K562 (cell line): Measurements from ENCODE around the gene RXRB. TPM values are rescaled to one million over a fixed set of nuclear protein-coding genes. Genes with fewer than 3 reads are reported as not detected.

Experiments used
- GATA2 ChIP-seq: sonication (generic); formaldehyde crosslinking; IDR thresholded peaks from 2 replicates; pipeline ENCODE4 v1.4.0; 2020; ENCODE audit warnings: mild to moderate bottlenecking, missing genetic modification reagents
- HDAC6 ChIP-seq: IDR thresholded peaks from 2 replicates; pipeline ENCODE4 v1.6.1; 2012; ENCODE audit warnings: low read depth, mild to moderate bottlenecking, control low read depth, inconsistent platforms, low read length, moderate library complexity
- MCM7 ChIP-seq, 2 experiments: fragments of 450-650 bp; IDR thresholded peaks; 2 replicates each; pipeline ENCODE4 v1.6.1; 2016 to 2018
- WHSC1 ChIP-seq: IDR thresholded peaks from one replicate; pipeline ENCODE4 v1.6.1; 2012; ENCODE audit warnings: low read length, control low read depth, inconsistent platforms
- ZNF23 ChIP-seq: fragments of 250-450 bp; sonication (Bioruptor Pico); IDR thresholded peaks from 2 replicates; pipeline ENCODE4 v1.4.0; 2020; ENCODE audit warnings: mild to moderate bottlenecking
- polyA plus RNA-seq, 8 experiments: library from polyadenylated mRNA; depleted of rRNA in 4 of 8; stranded (reverse) in 5 of 8; unstranded in 3 of 8; fragments of >200 nt; fragmentation: Nextera tagmentation in 2 of 8; fragmentation: Illumina TruSeq in 1 of 8; extraction: Ambion mirVana in 2 of 8; extraction: Trizol in 1 of 8; gene quantifications; 2 replicates each; pipeline versions ENCODE4 v1.2.1 to v1.2.3, GENCODE V29; 2011 to 2014; ENCODE audit warnings: inconsistent platforms in 1 of 8, missing spikeins in 1 of 8
- total RNA-seq, 7 experiments: library from RNA; depleted of rRNA in 6 of 7; stranded (reverse); fragments of >200 nt in 6 of 7; fragmentation: Illumina TruSeq in 2 of 7; extraction: Trizol in 2 of 7; gene quantifications; 2 replicates each; pipeline versions ENCODE4 v1.2.1 to v1.2.3, GENCODE V29; 2011 to 2021; ENCODE audit warnings: low replicate concordance in 1 of 7
- TF ChIP-seq, protein P1 (sequence below): IDR thresholded peaks from 2 replicates; pipeline ENCODE4 v1.6.1; 2012; ENCODE audit warnings: low read depth, low read length, improper control_type of control experiment, borderline replicate concordance
- TF ChIP-seq, protein P2 (sequence below): sonication (generic); formaldehyde crosslinking; IDR thresholded peaks from 2 replicates; pipeline ENCODE4 v1.4.0; 2020; ENCODE audit warnings: mild to moderate bottlenecking, missing genetic modification reagents
- TF ChIP-seq, protein P3 (sequence below): sonication (generic); formaldehyde crosslinking; IDR thresholded peaks from 2 replicates; pipeline ENCODE4 v1.8.1; 2022; ENCODE audit warnings: missing genetic modification reagents

RXRB gene
- total and polyA plus RNA-seq, 9 of the 15 experiments (the other 6 are each of a cell fraction or from before 2014, with no cell fraction given), result 0.76 to 35.5 (median 18.4) TPM

DNA sequence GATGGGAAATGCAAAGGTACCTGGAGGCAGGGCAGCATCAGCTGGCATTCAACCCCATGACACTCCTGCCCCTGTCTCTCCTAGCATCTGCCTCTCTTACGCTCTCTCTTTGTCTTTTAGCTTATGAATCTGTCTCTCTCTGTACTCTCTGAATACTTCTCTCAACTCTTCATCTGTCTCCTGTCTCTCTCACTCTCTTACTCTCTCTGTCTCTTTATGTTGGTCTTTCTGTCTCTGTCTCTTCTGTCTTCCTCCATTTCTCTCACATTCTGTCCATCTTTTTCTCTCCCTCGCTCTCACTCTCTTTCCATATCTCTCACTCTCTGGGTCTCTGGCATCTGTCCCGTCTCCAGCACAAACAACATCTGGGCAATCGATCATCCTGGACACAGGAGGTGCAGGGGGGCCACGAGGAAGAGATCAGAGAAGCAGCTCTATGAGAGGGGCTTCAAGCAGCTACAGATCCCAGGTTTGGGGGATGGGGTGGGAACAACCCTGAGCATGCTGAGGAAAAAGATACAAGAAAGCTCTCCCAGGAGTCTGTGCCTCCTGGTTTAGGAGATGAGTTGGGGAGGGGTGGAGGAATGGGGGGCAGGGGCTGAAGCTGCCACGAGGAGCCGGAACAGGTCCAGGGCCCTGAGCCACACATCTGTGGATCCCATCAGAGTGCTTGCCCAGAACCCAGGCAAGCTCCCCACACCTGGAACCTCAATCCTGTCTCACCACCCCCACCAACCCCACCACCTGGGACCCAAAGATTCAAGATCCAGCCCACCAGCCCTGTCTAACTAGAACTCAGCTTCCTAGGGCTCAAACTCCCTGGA lies 10.6 kb downstream of the RXRB start (continued):
- TF ChIP-seq, protein P1, sequence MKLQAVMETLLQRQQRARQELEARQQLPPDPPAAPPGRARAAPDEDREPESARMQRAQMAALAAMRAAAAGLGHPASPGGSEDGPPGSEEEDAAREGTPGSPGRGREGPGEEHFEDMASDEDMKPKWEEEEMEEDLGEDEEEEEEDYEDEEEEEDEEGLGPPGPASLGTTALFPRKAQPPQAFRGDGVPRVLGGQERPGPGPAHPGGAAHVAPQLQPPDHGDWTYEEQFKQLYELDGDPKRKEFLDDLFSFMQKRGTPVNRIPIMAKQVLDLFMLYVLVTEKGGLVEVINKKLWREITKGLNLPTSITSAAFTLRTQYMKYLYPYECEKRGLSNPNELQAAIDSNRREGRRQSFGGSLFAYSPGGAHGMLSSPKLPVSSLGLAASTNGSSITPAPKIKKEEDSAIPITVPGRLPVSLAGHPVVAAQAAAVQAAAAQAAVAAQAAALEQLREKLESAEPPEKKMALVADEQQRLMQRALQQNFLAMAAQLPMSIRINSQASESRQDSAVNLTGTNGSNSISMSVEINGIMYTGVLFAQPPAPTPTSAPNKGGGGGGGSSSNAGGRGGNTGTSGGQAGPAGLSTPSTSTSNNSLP, result no peak
- TF ChIP-seq, protein P2, sequence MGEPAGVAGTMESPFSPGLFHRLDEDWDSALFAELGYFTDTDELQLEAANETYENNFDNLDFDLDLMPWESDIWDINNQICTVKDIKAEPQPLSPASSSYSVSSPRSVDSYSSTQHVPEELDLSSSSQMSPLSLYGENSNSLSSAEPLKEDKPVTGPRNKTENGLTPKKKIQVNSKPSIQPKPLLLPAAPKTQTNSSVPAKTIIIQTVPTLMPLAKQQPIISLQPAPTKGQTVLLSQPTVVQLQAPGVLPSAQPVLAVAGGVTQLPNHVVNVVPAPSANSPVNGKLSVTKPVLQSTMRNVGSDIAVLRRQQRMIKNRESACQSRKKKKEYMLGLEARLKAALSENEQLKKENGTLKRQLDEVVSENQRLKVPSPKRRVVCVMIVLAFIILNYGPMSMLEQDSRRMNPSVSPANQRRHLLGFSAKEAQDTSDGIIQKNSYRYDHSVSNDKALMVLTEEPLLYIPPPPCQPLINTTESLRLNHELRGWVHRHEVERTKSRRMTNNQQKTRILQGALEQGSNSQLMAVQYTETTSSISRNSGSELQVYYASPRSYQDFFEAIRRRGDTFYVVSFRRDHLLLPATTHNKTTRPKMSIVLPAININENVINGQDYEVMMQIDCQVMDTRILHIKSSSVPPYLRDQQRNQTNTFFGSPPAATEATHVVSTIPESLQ (CRISPR knock-in tag), result no peak
- TF ChIP-seq HDAC6, result no peak
- TF ChIP-seq ZNF23 (CRISPR knock-in tag), result no peak
- TF ChIP-seq, protein P3, sequence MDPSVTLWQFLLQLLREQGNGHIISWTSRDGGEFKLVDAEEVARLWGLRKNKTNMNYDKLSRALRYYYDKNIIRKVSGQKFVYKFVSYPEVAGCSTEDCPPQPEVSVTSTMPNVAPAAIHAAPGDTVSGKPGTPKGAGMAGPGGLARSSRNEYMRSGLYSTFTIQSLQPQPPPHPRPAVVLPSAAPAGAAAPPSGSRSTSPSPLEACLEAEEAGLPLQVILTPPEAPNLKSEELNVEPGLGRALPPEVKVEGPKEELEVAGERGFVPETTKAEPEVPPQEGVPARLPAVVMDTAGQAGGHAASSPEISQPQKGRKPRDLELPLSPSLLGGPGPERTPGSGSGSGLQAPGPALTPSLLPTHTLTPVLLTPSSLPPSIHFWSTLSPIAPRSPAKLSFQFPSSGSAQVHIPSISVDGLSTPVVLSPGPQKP (CRISPR knock-in tag), result no peak
- no peak for TF ChIP-seq WHSC1
- peak in 1 of 2 experiments; percentile 85; a peak in 1 of 4 replicates for TF ChIP-seq MCM7 (IDR thresholded peaks at IDR 0.05)
- no peak for TF ChIP-seq GATA2 (CRISPR knock-in tag)
- TF ChIP-seq, all 486 proteins: peak for 3
